IMR-90 (cell line): ENCODE measurements around the gene DYSF. TPM values are rescaled to one million over a fixed set of nuclear protein-coding genes. Genes with fewer than 3 reads are reported as not detected.

Experiments
- ATAC-seq: fragments of 200-7000 bp; cut with Tn5 transposase; 2 replicates; pipeline ENCODE4 v1.9.1; 2020; ENCODE audit warnings: low read depth, mild to moderate bottlenecking, moderate library complexity
- BruUV-seq: library from RNA; stranded (reverse); fragments of 400-500 nt; replicated peaks from 2 replicates; lab custom pipeline; 2021; lab: Mats Ljungman, UMichigan
- CTCF ChIA-PET: fragments of 300-600 bp; formaldehyde crosslinking; extraction: SDS; loops from one replicate; lab custom pipeline; 2021; ENCODE audit warnings: antibody characterized with exemption; lab: Yijun Ruan, JAX
- POLR2A ChIA-PET: fragments of 300-600 bp; sonication (Branson Sonifier 250); formaldehyde crosslinking; loops from one replicate; lab custom pipeline; 2022; ENCODE audit warnings: antibody characterized with exemption; ENCODE audit not compliant: unreplicated experiment; lab: Charles Lee
- DNase-seq: peaks from one replicate; pipeline ENCODE4 v3.0.0; 2013
- H2AFZ ChIP-seq: replicated peaks from 2 replicates; pipeline ENCODE3; 2013; ENCODE audit warnings: low read length, mild to moderate bottlenecking; ENCODE audit not compliant: poor library complexity
- H2AK5ac ChIP-seq: 2 replicates; pipeline ENCODE4 v1.6.1; 2013; ENCODE audit warnings: low read depth, low read length, inconsistent platforms
- H2AK9ac ChIP-seq: replicated peaks from 2 replicates; pipeline ENCODE3; 2013; ENCODE audit warnings: mild to moderate bottlenecking, low read depth, low read length, moderate library complexity; ENCODE audit not compliant: poor library complexity
- H2BK120ac ChIP-seq: 2 replicates; pipeline ENCODE4 v1.6.1; 2013; ENCODE audit warnings: low read depth, low read length, inconsistent platforms
- H2BK15ac ChIP-seq: 3 replicates; pipeline ENCODE4 v1.6.1; 2013; ENCODE audit warnings: low read depth, low read length, inconsistent platforms
- H2BK20ac ChIP-seq: 2 replicates; pipeline ENCODE4 v1.6.1; 2013; ENCODE audit warnings: low read depth, mild to moderate bottlenecking, inconsistent platforms, low read length, moderate library complexity
- H2BK5ac ChIP-seq: 2 replicates; pipeline ENCODE4 v1.6.1; 2013; ENCODE audit warnings: mild to moderate bottlenecking, low read depth, low read length, inconsistent platforms; ENCODE audit not compliant: poor library complexity, severe bottlenecking
- H3K14ac ChIP-seq: replicated peaks from 2 replicates; pipeline ENCODE4 v1.6.1; 2013; ENCODE audit warnings: low read depth, low read length, inconsistent platforms
- H3K18ac ChIP-seq: 2 replicates; pipeline ENCODE4 v1.6.1; 2013; ENCODE audit warnings: low read depth, low read length, control low read depth
- H3K23ac ChIP-seq: 2 replicates; pipeline ENCODE4 v1.6.1; 2013; ENCODE audit warnings: low read depth, low read length, inconsistent platforms
- H3K27ac ChIP-seq: 2 replicates; pipeline ENCODE4 v1.5.1; 2013; ENCODE audit warnings: mild to moderate bottlenecking, control low read depth, low read length; ENCODE audit not compliant: insufficient read depth
- H3K27me3 ChIP-seq: 2 replicates; pipeline ENCODE4 v1.6.1; 2013; ENCODE audit warnings: low read length; ENCODE audit not compliant: control insufficient read depth, insufficient read depth
- H3K36me3 ChIP-seq: 2 replicates; pipeline ENCODE4 v1.6.1; 2013; ENCODE audit warnings: low read length, mixed read lengths; ENCODE audit not compliant: control insufficient read depth, insufficient read depth
- H3K4ac ChIP-seq: 2 replicates; pipeline ENCODE4 v1.6.1; 2013; ENCODE audit warnings: low read depth, low read length, inconsistent platforms
- H3K4me1 ChIP-seq: 2 replicates; pipeline ENCODE4 v1.6.1; 2013; ENCODE audit warnings: low read length, mixed read lengths; ENCODE audit not compliant: control insufficient read depth, insufficient read depth
- H3K4me2 ChIP-seq: 2 replicates; pipeline ENCODE4 v1.6.1; 2013; ENCODE audit warnings: low read depth, mild to moderate bottlenecking, control low read depth, low read length, moderate library complexity
- H3K4me3 ChIP-seq: 2 replicates; pipeline ENCODE4 v1.5.1; 2013; ENCODE audit warnings: low read depth, mild to moderate bottlenecking, control low read depth, low read length, moderate library complexity; ENCODE audit not compliant: insufficient read depth
- H3K56ac ChIP-seq: 2 replicates; pipeline ENCODE4 v1.6.1; 2013; ENCODE audit warnings: low read length, inconsistent platforms; ENCODE audit not compliant: insufficient read depth; ENCODE audit errors: extremely low read depth
- H3K79me1 ChIP-seq, 2 experiments: 2 replicates each; pipeline ENCODE4 v1.6.1; 2013; ENCODE audit warnings: low read length in 2 of 2, inconsistent platforms in 1 of 2, low read depth in 1 of 2
- H3K9ac ChIP-seq: 2 replicates; pipeline ENCODE4 v1.6.1; 2013; ENCODE audit warnings: low read depth, low read length, control low read depth
- H3K9me1 ChIP-seq: 2 replicates; pipeline ENCODE4 v1.6.1; 2013; ENCODE audit warnings: low read length, inconsistent platforms; ENCODE audit not compliant: insufficient read depth
- H3K9me3 ChIP-seq: 2 replicates; pipeline ENCODE4 v1.6.1; 2013; ENCODE audit warnings: low read length; ENCODE audit not compliant: control insufficient read depth, insufficient read depth
- H4K20me1 ChIP-seq: 2 replicates; pipeline ENCODE4 v1.6.1; 2013; ENCODE audit warnings: low read length, inconsistent platforms; ENCODE audit not compliant: insufficient read depth
- H4K5ac ChIP-seq: 2 replicates; pipeline ENCODE4 v1.6.1; 2013; ENCODE audit warnings: mild to moderate bottlenecking, low read depth, low read length, control low read depth
- H4K8ac ChIP-seq, 2 experiments: 2 replicates each; pipeline ENCODE4 v1.6.1; 2013; ENCODE audit warnings: low read depth in 2 of 2, low read length in 2 of 2, control low read depth in 1 of 2, inconsistent platforms in 1 of 2
- H4K91ac ChIP-seq: 2 replicates; pipeline ENCODE4 v1.6.1; 2013; ENCODE audit warnings: low read depth, low read length, inconsistent platforms; ENCODE audit not compliant: insufficient read depth
- BHLHE40 ChIP-seq: fragments of 150-350 bp; IDR thresholded peaks from 2 replicates; pipeline ENCODE4 v1.6.1; 2016; ENCODE audit warnings: mild to moderate bottlenecking, low read depth, low read length
- CEBPB ChIP-seq: IDR thresholded peaks from 2 replicates; pipeline ENCODE4 v1.6.1; 2012; ENCODE audit warnings: low read depth, low read length, improper control_type of control experiment
- CHD1 ChIP-seq: IDR thresholded peaks from 2 replicates; pipeline ENCODE4 v1.6.1; 2012; ENCODE audit warnings: low read depth, low read length, improper control_type of control experiment
- CTCF ChIP-seq: conservative IDR thresholded peaks from 2 replicates; pipeline ENCODE4 v1.5.1; 2012; ENCODE audit warnings: mild to moderate bottlenecking, low read depth, low read length, improper control_type of control experiment
- ELK1 ChIP-seq: fragments of 150-350 bp; IDR thresholded peaks from 2 replicates; pipeline ENCODE4 v1.6.1; 2016; ENCODE audit warnings: low read depth, mild to moderate bottlenecking, low read length, moderate library complexity, borderline replicate concordance
- FOS ChIP-seq: fragments of 150-350 bp; IDR thresholded peaks from 2 replicates; pipeline ENCODE4 v1.6.1; 2016; ENCODE audit warnings: low read depth, low read length
- MAZ ChIP-seq: IDR thresholded peaks from 2 replicates; pipeline ENCODE4 v1.6.1; 2012; ENCODE audit warnings: low read depth, mild to moderate bottlenecking, low read length, improper control_type of control experiment, moderate library complexity, borderline replicate concordance
- MXI1 ChIP-seq: IDR thresholded peaks from 2 replicates; pipeline ENCODE4 v1.6.1; 2012; ENCODE audit warnings: low read depth, mild to moderate bottlenecking, low read length, moderate library complexity, borderline replicate concordance
- NFE2L2 ChIP-seq: fragments of 150-350 bp; IDR thresholded peaks from 2 replicates; pipeline ENCODE4 v1.6.1; 2016; ENCODE audit warnings: low read depth, mild to moderate bottlenecking, low read length
- POLR2A ChIP-seq: IDR thresholded peaks from 2 replicates; pipeline ENCODE4 v1.6.1; 2012; ENCODE audit warnings: mild to moderate bottlenecking, low read depth, low read length
- RAD21 ChIP-seq: IDR thresholded peaks from 2 replicates; pipeline ENCODE4 v1.6.1; 2012; ENCODE audit warnings: low read length, improper control_type of control experiment
- RFX5 ChIP-seq: IDR thresholded peaks from 2 replicates; pipeline ENCODE4 v1.8.0; 2012; ENCODE audit warnings: low read depth, mild to moderate bottlenecking, low read length, moderate library complexity
- WGBS, 2 experiments: methylation state at CpG; one replicate each; pipeline versions ENCODE4 v1.1.5 to v1.1.7; 2013; ENCODE audit warnings: missing lambda C conversion rate in 2 of 2; ENCODE audit not compliant: insufficient read length in 1 of 2; ENCODE audit errors: extremely low coverage in 2 of 2; 5-methylcytosine and 5-hydroxymethylcytosine counted together
- dilution Hi-C: fragments of 300-500 bp; cut with HindIII; formaldehyde crosslinking; loops from one replicate; pipeline ENCODE4 v1.14.3; 2018; ENCODE audit warnings: low sequenced_read_pairs; ENCODE audit not compliant: unreplicated experiment
- in situ Hi-C: fragments of 300-500 bp; cut with MboI; formaldehyde crosslinking; loops from 3 replicates; pipeline ENCODE4 v1.14.3; 2019; ENCODE audit warnings: low sequenced_read_pairs, inconsistent platforms, mixed read lengths
- intact Hi-C: fragments of 100-400 bp; cut with micrococcal nuclease; formaldehyde crosslinking; loops from 2 replicates; pipeline ENCODE4 v1.10.0; 2022
- polyA plus RNA-seq, 3 experiments: library from polyadenylated mRNA; depleted of rRNA; stranded (reverse); fragments of >200 nt; gene quantifications; 2 replicates each; pipeline ENCODE4 v1.2.3, GENCODE V29; 2012; ENCODE audit warnings: low replicate concordance in 1 of 3
- total RNA-seq: library from RNA; depleted of rRNA; stranded (reverse); fragments of >200 nt; gene quantifications from 2 replicates; pipeline ENCODE4 v1.2.3, GENCODE V29; 2012

The DYSF gene
- total and polyA plus RNA-seq, 2 of the 4 experiments (the other 2 are of a cell fraction): 0.09 to 0.18 TPM

GRCh38 chr2:71635798-71636197, 182.4 kb downstream of the DYSF start:
- H3K56ac ChIP-seq: no peak overlapping the region
- H2AK5ac ChIP-seq: no peak overlapping the region
- BruUV-seq: no TSS peak
- H3K27ac ChIP-seq: no peak overlapping the region
- intact Hi-C loops (no loop called here), dilution Hi-C loops (no loop called here), in situ Hi-C loops (no loop called here)
- H2BK5ac ChIP-seq: no peak overlapping the region
- H3K14ac ChIP-seq: no peak overlapping the region
- H3K9me1 ChIP-seq: no peaks in the 10 kb centered on the region
- ChIA-PET POLR2A (no interaction called here), CTCF (no interaction called here)
- H2BK15ac ChIP-seq: no peak overlapping the region
- H4K8ac ChIP-seq: no peak overlapping the region
- peaks cover 20% of the 10 kb centered on the region for H3K27me3 ChIP-seq
- H2AK9ac ChIP-seq: no peak overlapping the region
- no peak overlapping the region for H3K4me2 ChIP-seq
- no peaks in the 10 kb centered on the region for H3K9me3 ChIP-seq
- TF ChIP-seq ELK1: no peak
- no peak for TF ChIP-seq NFE2L2
- no peak for TF ChIP-seq CHD1
- no peak for TF ChIP-seq FOS
- no peak for TF ChIP-seq BHLHE40
- TF ChIP-seq RAD21: no peak
- TF ChIP-seq CEBPB: no peak
- TF ChIP-seq MXI1: no peak
- no peak for TF ChIP-seq RFX5
- no peak for TF ChIP-seq MAZ
- TF ChIP-seq CTCF: no peak
- no peak for TF ChIP-seq POLR2A
- no peak overlapping the region for H3K23ac ChIP-seq
- no peak for ATAC-seq
- H2BK20ac ChIP-seq: no peak overlapping the region
- H3K79me1 ChIP-seq: no peaks in the 10 kb centered on the region
- no peak overlapping the region for H4K5ac ChIP-seq
- no peak overlapping the region for H2AFZ ChIP-seq
- no peaks in the 10 kb centered on the region for H3K36me3 ChIP-seq
- no peak overlapping the region for H4K91ac ChIP-seq
- no peak for DNase-seq
- no peak overlapping the region for H3K18ac ChIP-seq
- H3K4me1 ChIP-seq: no peaks in the 10 kb centered on the region
- H3K4ac ChIP-seq: no peak overlapping the region
- no peak overlapping the region for H3K4me3 ChIP-seq
- H4K20me1 ChIP-seq: no peaks in the 10 kb centered on the region
- H3K9ac ChIP-seq: no peak overlapping the region
- 51% methylated on average over 4 of the region's 5 CpGs; no CpG with 5 or more reads in 1 of the 2 experiments for WGBS, 2 experiments
- H2BK120ac ChIP-seq: no peak overlapping the region
